NCI-H446 (cell line): ENCODE results near the gene STAC.
"Not testable (repeated sequence)": the region's sequence is repeated elsewhere in the genome, so short reads cannot be mapped to it uniquely, and the experiment has no call there.

ENCODE experiments used
- DNase-seq, 2 experiments: peaks; one replicate each; lab custom pipeline; 2025; lab: John Stamatoyannopoulos, UW

The STAC gene

GRCh38 chr3:36411587-36411986, 31.3 kb downstream of the STAC start:
- no peak for DNase-seq

GRCh38 chr3:36416599-36416998, 36.3 kb downstream of the STAC start:
- no peak for DNase-seq

- no peak for DNase-seq
Measured at GRCh38 chr3:36417237-36417636, 36.9 kb downstream of the STAC start.

- DNase-seq = no peak
Measured at GRCh38 chr3:36418296-36418695, 38.0 kb downstream of the STAC start.

GRCh38 chr3:36428445-36428844, 48.1 kb downstream of the STAC start:
- DNase-seq = no peak

- no peak for DNase-seq
Measured at GRCh38 chr3:36429986-36430485, 49.7 kb downstream of the STAC start.

- no peak for DNase-seq
Measured at GRCh38 chr3:36433511-36433910, 53.2 kb downstream of the STAC start.

- no peak for DNase-seq
Measured at GRCh38 chr3:36434687-36435426, 54.6 kb downstream of the STAC start.

- DNase-seq = no peak
Measured at GRCh38 chr3:36443028-36443686, 62.9 kb downstream of the STAC start.

GRCh38 chr3:36444909-36445308, 64.6 kb downstream of the STAC start:
- no peak for DNase-seq

GRCh38 chr3:36446276-36446675, 66.0 kb downstream of the STAC start:
- no peak for DNase-seq

GRCh38 chr3:36447061-36447460, 66.8 kb downstream of the STAC start:
- no peak for DNase-seq

GRCh38 chr3:36451816-36452215, 71.5 kb downstream of the STAC start:
- no peak for DNase-seq

- not testable (repeated sequence) for DNase-seq
Measured at GRCh38 chr3:36453213-36453612, 72.9 kb downstream of the STAC start.

GRCh38 chr3:36453896-36454295, 73.6 kb downstream of the STAC start:
- DNase-seq = not testable (repeated sequence)

GRCh38 chr3:36455406-36455805, 75.1 kb downstream of the STAC start:
- DNase-seq = no peak

- DNase-seq = no peak
Measured at GRCh38 chr3:36456784-36457183, 76.5 kb downstream of the STAC start.

- no peak for DNase-seq
Measured at GRCh38 chr3:36457667-36458066, 77.4 kb downstream of the STAC start.

GRCh38 chr3:36459177-36459576, 78.9 kb downstream of the STAC start:
- DNase-seq = no peak

GRCh38 chr3:36461597-36461996, 81.3 kb downstream of the STAC start:
- DNase-seq = no peak

GRCh38 chr3:36472045-36472444, 91.7 kb downstream of the STAC start:
- not testable (repeated sequence) for DNase-seq

GRCh38 chr3:36475558-36475957, 95.3 kb downstream of the STAC start:
- no peak for DNase-seq

- no peak for DNase-seq
Measured at GRCh38 chr3:36476286-36476942, 96.1 kb downstream of the STAC start.
